ENCODE data around the gene KRT31. TPM values are rescaled to one million over a fixed set of nuclear protein-coding genes. Genes with fewer than 3 reads are reported as not detected.
"Not testable (repeated sequence)": the region's sequence is repeated elsewhere in the genome, so short reads cannot be mapped to it uniquely, and the experiment has no call there.

The KRT31 gene
- total RNA-seq, 4 donors from 2014 or later: not detected

DNA sequence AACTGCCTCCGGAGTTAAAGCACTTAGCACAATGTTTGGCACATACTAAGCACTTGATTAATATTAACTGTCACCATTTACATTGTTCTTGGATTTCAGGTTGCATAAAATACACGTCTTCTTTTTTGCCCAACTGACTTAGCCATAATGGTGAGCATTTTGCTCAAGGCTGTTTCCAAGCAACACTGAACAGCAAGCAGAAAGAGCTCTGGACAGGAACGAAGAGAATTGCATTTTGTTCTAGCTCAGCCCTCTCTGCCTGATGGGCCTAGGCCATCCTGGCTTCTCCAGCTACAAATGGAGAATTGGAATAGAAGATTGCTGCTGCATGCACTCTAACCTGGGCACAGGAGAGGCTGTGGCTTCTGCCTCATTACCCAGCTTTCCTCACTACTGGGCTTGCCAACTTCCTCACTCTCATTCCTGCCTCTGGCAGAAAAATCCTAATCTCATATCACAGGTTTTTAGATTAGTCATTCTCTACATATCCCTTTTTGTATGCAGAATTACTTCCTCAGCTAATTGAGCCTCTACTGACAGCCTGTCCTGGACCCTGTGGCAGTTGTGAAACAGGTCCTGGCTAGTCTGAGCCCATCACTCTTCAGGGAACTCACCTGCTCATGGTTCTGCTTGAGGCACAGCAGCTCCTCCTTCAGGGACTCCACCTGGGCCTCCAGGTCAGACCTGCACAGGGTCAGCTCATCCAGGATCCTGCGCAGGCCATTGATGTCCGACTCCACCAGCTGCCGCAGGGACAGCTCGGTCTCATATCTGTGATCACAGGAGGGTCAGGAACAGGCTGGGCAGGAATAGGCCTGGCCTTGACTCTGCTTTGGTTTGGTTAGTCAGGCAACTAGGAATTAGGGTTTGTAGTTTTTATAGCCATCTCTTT, 49.3 kb downstream of the KRT31 start:
- no peak for DNase-seq (ENCODE audit: low spot score in 2 of 2)
- H3K27me3 ChIP-seq: no peaks in the 10 kb centered on the region
- H3K9me3 ChIP-seq: no peaks in the 10 kb centered on the region
- no peak overlapping the region for H3K4me3 ChIP-seq
- no peak overlapping the region for H3K27ac ChIP-seq
- TF ChIP-seq POLR2A (IDR thresholded peaks at IDR 0.05): no peak
- TF ChIP-seq, protein P1, sequence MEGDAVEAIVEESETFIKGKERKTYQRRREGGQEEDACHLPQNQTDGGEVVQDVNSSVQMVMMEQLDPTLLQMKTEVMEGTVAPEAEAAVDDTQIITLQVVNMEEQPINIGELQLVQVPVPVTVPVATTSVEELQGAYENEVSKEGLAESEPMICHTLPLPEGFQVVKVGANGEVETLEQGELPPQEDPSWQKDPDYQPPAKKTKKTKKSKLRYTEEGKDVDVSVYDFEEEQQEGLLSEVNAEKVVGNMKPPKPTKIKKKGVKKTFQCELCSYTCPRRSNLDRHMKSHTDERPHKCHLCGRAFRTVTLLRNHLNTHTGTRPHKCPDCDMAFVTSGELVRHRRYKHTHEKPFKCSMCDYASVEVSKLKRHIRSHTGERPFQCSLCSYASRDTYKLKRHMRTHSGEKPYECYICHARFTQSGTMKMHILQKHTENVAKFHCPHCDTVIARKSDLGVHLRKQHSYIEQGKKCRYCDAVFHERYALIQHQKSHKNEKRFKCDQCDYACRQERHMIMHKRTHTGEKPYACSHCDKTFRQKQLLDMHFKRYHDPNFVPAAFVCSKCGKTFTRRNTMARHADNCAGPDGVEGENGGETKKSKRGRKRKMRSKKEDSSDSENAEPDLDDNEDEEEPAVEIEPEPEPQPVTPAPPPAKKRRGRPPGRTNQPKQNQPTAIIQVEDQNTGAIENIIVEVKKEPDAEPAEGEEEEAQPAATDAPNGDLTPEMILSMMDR (IDR thresholded peaks at IDR 0.05): no peak
- no peak for TF ChIP-seq EP300 (IDR thresholded peaks at IDR 0.05)
- WGBS, 2 donors: 85 to 87% methylated on average over 6 to 7 of the region's 7 CpGs
- peaks cover 0 to 4% (median 0%) of the 10 kb centered on the region in 4 donors for H3K4me1 ChIP-seq
- H3K36me3 ChIP-seq: no peaks in the 10 kb centered on the region

DNA sequence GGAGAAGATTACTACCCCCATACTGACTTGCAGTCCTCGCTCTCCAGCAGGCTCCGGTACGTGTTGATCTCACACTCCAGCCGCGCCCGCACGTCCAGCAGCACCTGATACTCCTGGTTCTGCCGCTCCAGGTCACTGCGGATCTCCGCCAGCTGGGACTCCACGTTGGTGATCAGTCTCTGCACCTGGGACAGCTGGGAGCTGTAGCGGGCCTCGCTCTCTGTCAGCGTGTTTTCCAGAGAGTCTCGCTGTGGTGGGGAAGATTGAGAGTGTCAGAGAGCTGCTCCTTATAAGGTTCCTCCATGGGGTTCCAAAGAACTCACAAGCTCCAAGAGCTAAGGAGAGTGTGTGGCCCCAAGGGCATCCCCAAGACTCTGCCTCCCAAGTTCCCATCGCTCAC, 51.0 kb downstream of the KRT31 start:
- not testable (repeated sequence) for H3K27ac ChIP-seq; H3K36me3 ChIP-seq; H3K4me3 ChIP-seq; H3K27me3 ChIP-seq; DNase-seq (ENCODE audit: low spot score in 2 of 2); H3K4me1 ChIP-seq
- 69 to 73% methylated on average over 15 to 16 of the region's 16 CpGs for WGBS, 2 donors
- H3K9me3 ChIP-seq: peaks cover 0 to 14% (median 0%) of the 10 kb centered on the region in 4 donors

- Histone ChIP-seq H3K9me3 (peaks cover 0 to 15% (median 0%) of the 10 kb centered on the region in 4 donors), H3K4me1 (peaks cover 0 to 4% (median 0%) of the 10 kb centered on the region in 4 donors), H3K36me3 (no peaks in the 10 kb centered on the region), H3K27me3 (no peaks in the 10 kb centered on the region), H3K4me3 (no peak overlapping the region), H3K27ac (no peak overlapping the region)
- no peak for DNase-seq (ENCODE audit: low spot score in 2 of 2)
- no peak for TF ChIP-seq POLR2A (IDR thresholded peaks at IDR 0.05)
- TF ChIP-seq, protein P1 (IDR thresholded peaks at IDR 0.05): no peak
- TF ChIP-seq EP300 (IDR thresholded peaks at IDR 0.05): no peak
- WGBS, 2 donors: 43 to 52% methylated on average over 3 of the region's 3 CpGs
Measured at GRCh38 chr17:41345992-41346391, 51.4 kb downstream of the KRT31 start.

Other genes starting within 250 kb of the KRT31 start
- not detected for gene KRTAP4-5, start 247.8 kb downstream of the KRT31 start, total RNA-seq
- not detected for gene KRTAP4-4, start 236.9 kb downstream of the KRT31 start, total RNA-seq
- gene KRTAP4-3, start 229.4 kb downstream of the KRT31 start, total RNA-seq: not detected
- gene KRTAP4-2, start 219.4 kb downstream of the KRT31 start, total RNA-seq: not detected
- not detected for gene KRTAP4-1, start 212.7 kb downstream of the KRT31 start, total RNA-seq
- not detected for gene KRTAP9-1, start 207.7 kb downstream of the KRT31 start, total RNA-seq
- not detected for gene KRTAP9-2, start 171.0 kb downstream of the KRT31 start, total RNA-seq
- not detected for gene KRTAP9-3, start 165.2 kb downstream of the KRT31 start, total RNA-seq
- gene KRTAP9-8, start 159.6 kb downstream of the KRT31 start, total RNA-seq: not detected
- not detected for gene KRTAP9-4, start 147.9 kb downstream of the KRT31 start, total RNA-seq
- gene KRTAP9-9, start 142.2 kb downstream of the KRT31 start, total RNA-seq: not detected
- gene KRTAP9-6, start 132.2 kb downstream of the KRT31 start, total RNA-seq: not detected
- gene KRTAP9-7, start 121.9 kb downstream of the KRT31 start, total RNA-seq: not detected
- not detected for gene KRTAP29-1, start 94.8 kb downstream of the KRT31 start, total RNA-seq
- gene KRTAP16-1, start 88.3 kb downstream of the KRT31 start, total RNA-seq: not detected
- not detected for gene KRTAP17-1, start 81.9 kb downstream of the KRT31 start, total RNA-seq
- not detected for gene KRT33A, start 46.8 kb downstream of the KRT31 start, total RNA-seq
- not detected for gene KRT33B, start 27.8 kb downstream of the KRT31 start, total RNA-seq
- gene KRT34, start 15.3 kb downstream of the KRT31 start, total RNA-seq: not detected
- not detected for gene KRT37, start 27.0 kb upstream of the KRT31 start, total RNA-seq
- not detected for gene KRT38, start 43.4 kb upstream of the KRT31 start, total RNA-seq
- gene KRT32, start 69.8 kb upstream of the KRT31 start, total RNA-seq: under 1 TPM in 1 of 4 donors, not detected in 3; 0.21 TPM
- gene KRT35, start 83.5 kb upstream of the KRT31 start, total RNA-seq: not detected
- gene KRT36, start 92.3 kb upstream of the KRT31 start, total RNA-seq: under 1 TPM in 1 of 4 donors, not detected in 3; 0.42 TPM
- gene KRT13, start 108.0 kb upstream of the KRT31 start, total RNA-seq: under 1 TPM in 1 of 4 donors, not detected in 3; 0.42 TPM
- gene KRT15, start 121.3 kb upstream of the KRT31 start, total RNA-seq: 1 to 10 TPM in 1 of 4 donors, under 1 TPM in 2, not detected in 1; 0.42 to 4.2 (median 0.78) TPM
- gene KRT19, start 130.7 kb upstream of the KRT31 start, total RNA-seq: 1,000 to 10,000 TPM in 2 of 4 donors, 100 to 1,000 TPM in 1, 10 to 100 TPM in 1; 85.5 to 1,774 (median 1,323) TPM
- not detected for gene KRT9, start 174.5 kb upstream of the KRT31 start, total RNA-seq
- 10 to 100 TPM in 3 of 4 donors, 1 to 10 TPM in 1; 8.4 to 57.8 (median 34.0) TPM for gene KRT14, start 189.3 kb upstream of the KRT31 start, total RNA-seq
- 10 to 100 TPM in 1 of 4 donors, 1 to 10 TPM in 2, not detected in 1; 2.4 to 12.6 (median 6.6) TPM for gene KRT16, start 215.2 kb upstream of the KRT31 start, total RNA-seq
- 1 to 10 TPM in 1 of 4 donors, not detected in 3; 1.5 TPM for gene KRT17, start 227.0 kb upstream of the KRT31 start, total RNA-seq